Measurements from ENCODE around the gene LRRC3B.
"Not testable (repeated sequence)": the region's sequence is repeated elsewhere in the genome, so short reads cannot be mapped to it uniquely, and the experiment has no call there.

The LRRC3B gene

GRCh38 chr3:26622621-26623418 lies at the start of gene LRRC3B:
Gene LRRC3B (plus strand): TSS chr3:26622772. CDS start chr3:26709673, 86,901 bp downstream.
- no peak for DNase-seq (ENCODE audit: low read depth)

GRCh38 chr3:26574766-26575165 lies 47.8 kb upstream of the LRRC3B start:
- no peak for DNase-seq (ENCODE audit: low read depth)

- DNase-seq (ENCODE audit: low read depth): no peak
Measured at GRCh38 chr3:26579116-26579515, 43.5 kb upstream of the LRRC3B start.

- no peak for DNase-seq (ENCODE audit: low read depth)
Measured at GRCh38 chr3:26587571-26587970, 35.0 kb upstream of the LRRC3B start.

GRCh38 chr3:26588931-26589330 lies 33.6 kb upstream of the LRRC3B start:
- no peak for DNase-seq (ENCODE audit: low read depth)

- no peak for DNase-seq (ENCODE audit: low read depth)
Measured at GRCh38 chr3:26589678-26590077, 32.9 kb upstream of the LRRC3B start.

- DNase-seq (ENCODE audit: low read depth): no peak
Measured at GRCh38 chr3:26590919-26591484, 31.6 kb upstream of the LRRC3B start.

- no peak for DNase-seq (ENCODE audit: low read depth)
Measured at GRCh38 chr3:26591926-26592325, 30.6 kb upstream of the LRRC3B start.

GRCh38 chr3:26592451-26592850 lies 30.1 kb upstream of the LRRC3B start:
- DNase-seq (ENCODE audit: low read depth): no peak

- DNase-seq (ENCODE audit: low read depth): no peak
Measured at GRCh38 chr3:26596335-26596734, 26.2 kb upstream of the LRRC3B start.

- not testable (repeated sequence) for DNase-seq (ENCODE audit: low read depth)
Measured at GRCh38 chr3:26603311-26603710, 19.3 kb upstream of the LRRC3B start.

- DNase-seq (ENCODE audit: low read depth): not testable (repeated sequence)
Measured at GRCh38 chr3:26603771-26604170, 18.8 kb upstream of the LRRC3B start.

- DNase-seq (ENCODE audit: low read depth): no peak
Measured at GRCh38 chr3:26614006-26614685, 8.4 kb upstream of the LRRC3B start.

GRCh38 chr3:26621176-26621575 lies 1.4 kb upstream of the LRRC3B start:
- no peak for DNase-seq (ENCODE audit: low read depth)

GRCh38 chr3:26621906-26622620 lies 509 bp upstream of the LRRC3B start:
- no peak for DNase-seq (ENCODE audit: low read depth)

GRCh38 chr3:26623419-26624208 lies 1.0 kb downstream of the LRRC3B start:
- DNase-seq (ENCODE audit: low read depth): no peak

- DNase-seq (ENCODE audit: low read depth): no peak
Measured at GRCh38 chr3:26624209-26624765, 1.7 kb downstream of the LRRC3B start.

- DNase-seq (ENCODE audit: low read depth): no peak
Measured at GRCh38 chr3:26625187-26625586, 2.6 kb downstream of the LRRC3B start.

- DNase-seq (ENCODE audit: low read depth): no peak
Measured at GRCh38 chr3:26627080-26627479, 4.5 kb downstream of the LRRC3B start.

GRCh38 chr3:26628915-26629314 lies 6.3 kb downstream of the LRRC3B start:
- DNase-seq (ENCODE audit: low read depth): no peak

GRCh38 chr3:26630669-26631389 lies 8.3 kb downstream of the LRRC3B start:
- no peak for DNase-seq (ENCODE audit: low read depth)
